Brain pericyte (primary cell): ENCODE measurements around the gene YPEL3.

Source experiments
- DNase-seq: peaks from one replicate; pipeline ENCODE4 v3.0.0-alpha.2; 2012; ENCODE audit warnings: low read depth, low spot score

Gene YPEL3

GRCh38 chr16:30049871-30050270 is 46.1 kb downstream of the YPEL3 start:
- DNase-seq: no peak

- no peak for DNase-seq
These were observed 49.4 kb downstream of the YPEL3 start for GRCh38 chr16:30046588-30046987.

GRCh38 chr16:30046178-30046577 is 49.8 kb downstream of the YPEL3 start:
- DNase-seq: no peak
